Thyroid gland (tissue), 4 donors: ENCODE measurements around the gene ABCC2.

Experiments
- POLR2A ChIP-seq, 2 donors: fragments of 450-650 bp; IDR thresholded peaks; one replicate each; pipeline ENCODE4 v1.6.1; 2017; ENCODE audit warnings: antibody characterized with exemption in 2 of 2, mild to moderate bottlenecking in 2 of 2, moderate library complexity in 1 of 2
- TF ChIP-seq, protein P1 (sequence below), 6 experiments: fragments of 200-600 bp in 3 of 6; fragments of 450-650 bp in 3 of 6; sonication (generic) in 3 of 6; IDR thresholded peaks; one replicate each; pipeline ENCODE4 v1.5.1; 2016 to 2019; ENCODE audit warnings: antibody characterized with exemption in 6 of 6, mild to moderate bottlenecking in 2 of 6, inconsistent platforms in 1 of 6, moderate library complexity in 1 of 6

- TF ChIP-seq, protein P1, sequence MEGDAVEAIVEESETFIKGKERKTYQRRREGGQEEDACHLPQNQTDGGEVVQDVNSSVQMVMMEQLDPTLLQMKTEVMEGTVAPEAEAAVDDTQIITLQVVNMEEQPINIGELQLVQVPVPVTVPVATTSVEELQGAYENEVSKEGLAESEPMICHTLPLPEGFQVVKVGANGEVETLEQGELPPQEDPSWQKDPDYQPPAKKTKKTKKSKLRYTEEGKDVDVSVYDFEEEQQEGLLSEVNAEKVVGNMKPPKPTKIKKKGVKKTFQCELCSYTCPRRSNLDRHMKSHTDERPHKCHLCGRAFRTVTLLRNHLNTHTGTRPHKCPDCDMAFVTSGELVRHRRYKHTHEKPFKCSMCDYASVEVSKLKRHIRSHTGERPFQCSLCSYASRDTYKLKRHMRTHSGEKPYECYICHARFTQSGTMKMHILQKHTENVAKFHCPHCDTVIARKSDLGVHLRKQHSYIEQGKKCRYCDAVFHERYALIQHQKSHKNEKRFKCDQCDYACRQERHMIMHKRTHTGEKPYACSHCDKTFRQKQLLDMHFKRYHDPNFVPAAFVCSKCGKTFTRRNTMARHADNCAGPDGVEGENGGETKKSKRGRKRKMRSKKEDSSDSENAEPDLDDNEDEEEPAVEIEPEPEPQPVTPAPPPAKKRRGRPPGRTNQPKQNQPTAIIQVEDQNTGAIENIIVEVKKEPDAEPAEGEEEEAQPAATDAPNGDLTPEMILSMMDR (IDR thresholded peaks at IDR 0.05), result no peak
- TF ChIP-seq POLR2A (IDR thresholded peaks at IDR 0.05), result no peak
Measured at GRCh38 chr10:99853655-99854054, 71.2 kb downstream of the ABCC2 start.
